ENCODE measurements around the gene NKAIN4.

DNA sequence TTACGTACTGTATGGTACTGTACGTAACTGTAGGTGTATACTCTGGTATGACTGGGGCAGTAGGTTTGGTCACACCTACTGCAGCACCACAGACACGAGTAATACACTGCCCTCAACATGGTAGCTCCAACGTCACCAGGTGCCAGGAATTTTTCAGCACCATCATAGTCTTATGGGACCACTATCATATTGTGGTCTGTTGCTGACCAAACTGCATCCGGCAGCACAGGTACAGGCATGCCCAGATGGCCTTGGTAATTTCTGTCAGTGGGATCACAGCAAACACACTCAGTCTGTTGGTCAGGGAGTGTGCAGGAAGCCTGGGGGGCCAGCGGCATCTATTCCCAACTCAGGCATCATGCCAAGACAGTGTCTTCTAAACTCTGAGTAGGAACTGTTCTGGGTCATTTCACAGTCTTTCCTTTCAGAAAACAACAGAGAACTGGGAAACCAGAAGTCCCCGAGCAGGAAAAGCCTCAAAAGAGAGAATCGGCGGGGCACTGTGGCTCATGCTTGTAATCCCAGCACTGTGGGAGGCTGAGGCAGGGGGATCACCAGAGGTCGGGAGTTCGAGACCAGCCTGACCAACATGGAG lies 44.2 kb downstream of the NKAIN4 start:
- TF ChIP-seq, protein P1, sequence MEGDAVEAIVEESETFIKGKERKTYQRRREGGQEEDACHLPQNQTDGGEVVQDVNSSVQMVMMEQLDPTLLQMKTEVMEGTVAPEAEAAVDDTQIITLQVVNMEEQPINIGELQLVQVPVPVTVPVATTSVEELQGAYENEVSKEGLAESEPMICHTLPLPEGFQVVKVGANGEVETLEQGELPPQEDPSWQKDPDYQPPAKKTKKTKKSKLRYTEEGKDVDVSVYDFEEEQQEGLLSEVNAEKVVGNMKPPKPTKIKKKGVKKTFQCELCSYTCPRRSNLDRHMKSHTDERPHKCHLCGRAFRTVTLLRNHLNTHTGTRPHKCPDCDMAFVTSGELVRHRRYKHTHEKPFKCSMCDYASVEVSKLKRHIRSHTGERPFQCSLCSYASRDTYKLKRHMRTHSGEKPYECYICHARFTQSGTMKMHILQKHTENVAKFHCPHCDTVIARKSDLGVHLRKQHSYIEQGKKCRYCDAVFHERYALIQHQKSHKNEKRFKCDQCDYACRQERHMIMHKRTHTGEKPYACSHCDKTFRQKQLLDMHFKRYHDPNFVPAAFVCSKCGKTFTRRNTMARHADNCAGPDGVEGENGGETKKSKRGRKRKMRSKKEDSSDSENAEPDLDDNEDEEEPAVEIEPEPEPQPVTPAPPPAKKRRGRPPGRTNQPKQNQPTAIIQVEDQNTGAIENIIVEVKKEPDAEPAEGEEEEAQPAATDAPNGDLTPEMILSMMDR (conservative IDR thresholded peaks at IDR 0.05): no peak
- no peak for TF ChIP-seq ZFX (IDR thresholded peaks at IDR 0.05)

All from C4-2B (cell line).